Neural crest cell (in vitro differentiated cells): ENCODE results near the gene WHRN. TPM values are rescaled to one million over a fixed set of nuclear protein-coding genes. Genes with fewer than 3 reads are reported as not detected.

Experiments
- DNase-seq: peaks from one replicate; pipeline ENCODE4 v3.0.0; 2021; ENCODE audit warnings: low read depth, mixed read lengths, low spot score
- H3K27ac Mint-ChIP-seq: one replicate; pipeline ENCODE4 v1.8.0; 2021; ENCODE audit warnings: mild to moderate bottlenecking, mixed read lengths; ENCODE audit not compliant: unreplicated experiment
- H3K27me3 Mint-ChIP-seq: 2 replicates; pipeline ENCODE4 v1.8.0; 2021; ENCODE audit warnings: low read depth, mild to moderate bottlenecking, mixed read lengths
- H3K36me3 Mint-ChIP-seq: 2 replicates; pipeline ENCODE4 v1.8.0; 2021; ENCODE audit warnings: low read depth, mild to moderate bottlenecking, mixed read lengths
- H3K4me1 Mint-ChIP-seq: 2 replicates; pipeline ENCODE4 v1.8.0; 2021; ENCODE audit warnings: mixed read lengths
- H3K4me3 Mint-ChIP-seq: one replicate; pipeline ENCODE4 v1.8.0; 2021; ENCODE audit warnings: mild to moderate bottlenecking, mixed read lengths
- H3K9me3 Mint-ChIP-seq: 2 replicates; pipeline ENCODE4 v1.8.0; 2021; ENCODE audit warnings: mixed read lengths
- total RNA-seq: library from RNA; stranded (reverse); gene quantifications from 2 replicates; pipeline ENCODE4 v1.2.1, GENCODE V29; 2021
- TF ChIP-seq, protein P1 (sequence below): fragments of 200-600 bp; sonication (generic); conservative IDR thresholded peaks from 2 replicates; pipeline ENCODE4 v1.5.0; 2021; ENCODE audit warnings: antibody characterized with exemption, mild to moderate bottlenecking

WHRN gene
- total RNA-seq, 1 donor from 2014 or later = 8.9 TPM

DNA sequence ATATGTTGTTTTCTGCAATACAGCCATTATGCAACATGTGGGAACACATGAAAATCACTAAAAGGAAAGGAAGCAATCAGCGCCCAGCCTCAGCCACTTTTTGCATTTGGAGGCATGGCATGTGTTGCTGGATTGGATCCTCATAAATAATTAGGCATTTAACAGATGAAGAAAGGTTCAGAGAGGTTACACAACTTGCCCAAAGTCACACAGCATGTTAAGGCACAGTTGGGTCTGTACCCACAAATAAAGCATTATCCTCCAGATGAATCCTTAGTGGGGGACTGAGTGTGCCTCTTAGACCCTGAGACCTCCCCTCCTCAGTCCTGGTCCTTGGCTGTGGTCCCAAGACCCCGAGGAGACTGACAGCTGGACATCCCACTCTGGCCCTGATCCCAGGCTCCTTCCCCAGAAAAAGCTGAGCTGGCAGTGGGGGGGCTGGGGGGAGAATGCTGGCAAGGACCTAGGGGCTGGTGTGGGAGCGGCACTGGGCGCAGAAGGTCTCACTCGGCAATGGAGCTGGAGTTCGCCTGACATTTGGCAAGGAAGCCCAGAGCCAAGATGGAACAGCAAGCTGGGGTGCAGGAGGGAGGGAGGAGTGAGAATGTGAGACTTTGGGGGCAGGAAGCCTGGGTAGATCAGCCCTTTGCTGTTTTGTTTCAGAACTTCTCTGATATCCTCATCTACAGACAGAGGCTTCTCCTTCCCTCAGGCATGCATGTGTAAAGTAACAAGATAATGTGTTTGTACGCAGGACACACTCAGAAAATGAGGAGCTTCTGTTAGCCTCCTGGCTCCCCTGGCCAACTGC is 110.5 kb downstream of the WHRN start:
- H3K27me3 Mint-ChIP-seq = no peaks in the 10 kb centered on the region
- H3K9me3 Mint-ChIP-seq = no peaks in the 10 kb centered on the region
- no peak for DNase-seq
- H3K27ac Mint-ChIP-seq = peak overlapping the region; percentile 19
- no peaks in the 10 kb centered on the region for H3K36me3 Mint-ChIP-seq
- peaks cover 26% of the 10 kb centered on the region for H3K4me1 Mint-ChIP-seq
- no peak overlapping the region for H3K4me3 Mint-ChIP-seq
- TF ChIP-seq, protein P1, sequence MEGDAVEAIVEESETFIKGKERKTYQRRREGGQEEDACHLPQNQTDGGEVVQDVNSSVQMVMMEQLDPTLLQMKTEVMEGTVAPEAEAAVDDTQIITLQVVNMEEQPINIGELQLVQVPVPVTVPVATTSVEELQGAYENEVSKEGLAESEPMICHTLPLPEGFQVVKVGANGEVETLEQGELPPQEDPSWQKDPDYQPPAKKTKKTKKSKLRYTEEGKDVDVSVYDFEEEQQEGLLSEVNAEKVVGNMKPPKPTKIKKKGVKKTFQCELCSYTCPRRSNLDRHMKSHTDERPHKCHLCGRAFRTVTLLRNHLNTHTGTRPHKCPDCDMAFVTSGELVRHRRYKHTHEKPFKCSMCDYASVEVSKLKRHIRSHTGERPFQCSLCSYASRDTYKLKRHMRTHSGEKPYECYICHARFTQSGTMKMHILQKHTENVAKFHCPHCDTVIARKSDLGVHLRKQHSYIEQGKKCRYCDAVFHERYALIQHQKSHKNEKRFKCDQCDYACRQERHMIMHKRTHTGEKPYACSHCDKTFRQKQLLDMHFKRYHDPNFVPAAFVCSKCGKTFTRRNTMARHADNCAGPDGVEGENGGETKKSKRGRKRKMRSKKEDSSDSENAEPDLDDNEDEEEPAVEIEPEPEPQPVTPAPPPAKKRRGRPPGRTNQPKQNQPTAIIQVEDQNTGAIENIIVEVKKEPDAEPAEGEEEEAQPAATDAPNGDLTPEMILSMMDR = no peak

GRCh38 chr9:114392749-114393112 is 112.5 kb downstream of the WHRN start:
- no peak overlapping the region for H3K4me3 Mint-ChIP-seq
- H3K27me3 Mint-ChIP-seq = no peaks in the 10 kb centered on the region
- TF ChIP-seq, protein P1 = no peak
- no peaks in the 10 kb centered on the region for H3K9me3 Mint-ChIP-seq
- no peaks in the 10 kb centered on the region for H3K36me3 Mint-ChIP-seq
- no peak overlapping the region for H3K27ac Mint-ChIP-seq
- H3K4me1 Mint-ChIP-seq = peaks cover 39% of the 10 kb centered on the region
- DNase-seq = no peak

DNA sequence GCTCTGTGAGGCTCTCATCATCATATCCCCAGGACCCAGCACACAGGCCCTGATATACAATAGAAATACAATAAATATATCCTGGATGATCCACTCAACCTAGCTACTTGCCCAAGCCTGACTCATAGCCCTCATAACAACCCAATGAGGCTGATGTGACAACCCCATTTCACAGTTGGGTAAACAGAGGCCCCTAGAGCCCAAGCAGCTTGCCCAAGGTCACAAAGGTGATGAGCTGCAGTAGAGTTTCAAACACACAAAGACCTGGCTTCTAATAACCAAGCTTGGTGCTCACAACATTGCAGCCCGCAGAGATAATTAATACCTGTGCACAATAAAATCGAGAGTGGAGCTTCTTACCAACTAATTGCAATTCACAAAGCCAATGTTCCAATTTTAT is 114.3 kb downstream of the WHRN start:
- no peaks in the 10 kb centered on the region for H3K9me3 Mint-ChIP-seq
- DNase-seq = no peak
- no peaks in the 10 kb centered on the region for H3K36me3 Mint-ChIP-seq
- no peak overlapping the region for H3K27ac Mint-ChIP-seq
- H3K4me3 Mint-ChIP-seq = peak overlapping the region; percentile 9
- peaks cover 45% of the 10 kb centered on the region for H3K4me1 Mint-ChIP-seq
- no peaks in the 10 kb centered on the region for H3K27me3 Mint-ChIP-seq
- TF ChIP-seq, protein P1 = no peak

DNA sequence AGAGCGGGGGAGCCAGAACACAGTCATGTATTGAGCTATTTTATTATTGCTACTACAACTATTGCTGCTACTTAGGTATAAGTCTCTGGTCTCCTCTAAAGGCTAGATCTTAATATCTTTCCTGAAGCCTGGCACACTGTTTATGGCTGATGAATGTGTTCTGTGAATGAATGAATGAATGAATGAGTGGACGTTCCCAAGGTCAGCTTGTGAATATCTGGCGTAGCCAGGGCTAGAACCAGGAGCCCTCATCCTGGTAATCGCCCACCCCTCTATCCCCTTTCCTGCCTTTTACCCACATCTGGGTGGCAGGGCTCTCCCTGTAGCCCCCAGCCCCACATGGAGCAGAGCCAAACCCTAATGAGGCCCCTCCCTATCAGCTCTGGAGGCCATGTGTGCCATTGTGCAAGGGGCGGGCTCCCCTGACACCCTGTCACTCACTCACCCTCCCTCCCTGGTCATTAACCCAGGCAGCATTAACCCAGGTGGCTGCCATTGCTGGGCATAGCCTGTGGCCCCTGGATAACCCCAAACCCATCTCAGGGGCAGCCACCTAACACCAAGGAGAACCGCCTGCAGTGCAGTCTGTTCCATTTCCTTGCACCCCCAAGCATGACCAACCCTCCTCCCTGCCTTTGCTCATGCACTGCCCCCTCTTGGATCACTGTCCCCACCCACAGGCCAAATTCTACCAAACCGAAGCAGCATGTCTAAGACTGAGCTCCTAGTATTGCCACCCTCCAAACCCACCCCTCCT is 115.5 kb downstream of the WHRN start:
- H3K27ac Mint-ChIP-seq = no peak overlapping the region

DNA sequence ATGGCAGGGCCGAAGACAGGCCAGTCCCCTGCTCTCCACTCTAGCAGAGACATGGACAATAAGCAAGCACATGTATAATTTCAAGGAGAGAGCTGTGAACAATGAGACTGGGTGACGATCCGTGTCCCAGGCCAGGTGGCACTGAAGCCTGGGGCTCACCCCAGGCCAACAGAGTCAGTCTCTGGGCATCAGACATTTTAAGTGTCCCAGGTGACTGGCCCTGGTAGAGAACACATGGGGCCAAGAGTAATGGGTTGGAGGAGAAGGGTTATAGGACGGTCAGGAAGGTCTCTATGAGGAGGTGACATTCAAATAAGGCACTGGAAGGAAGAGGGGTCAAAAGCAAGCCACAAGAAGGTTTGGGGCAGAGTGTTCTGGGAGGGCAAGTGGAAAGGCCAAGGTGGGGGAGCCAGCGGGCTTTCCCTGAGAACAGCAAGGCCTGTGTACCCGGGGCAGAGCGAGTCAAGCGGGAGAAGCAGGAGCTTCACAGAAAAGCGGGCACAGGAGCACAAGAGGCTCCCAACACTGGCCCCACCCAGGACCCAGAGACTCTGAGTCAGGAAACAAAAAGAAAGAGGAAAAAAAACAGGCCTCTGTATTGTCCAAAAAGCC is 116.4 kb downstream of the WHRN start:
- no peaks in the 10 kb centered on the region for H3K27me3 Mint-ChIP-seq
- peaks cover 54% of the 10 kb centered on the region for H3K4me1 Mint-ChIP-seq
- no peaks in the 10 kb centered on the region for H3K36me3 Mint-ChIP-seq
- DNase-seq = no peak
- TF ChIP-seq, protein P1 = no peak
- no peak overlapping the region for H3K4me3 Mint-ChIP-seq
- H3K9me3 Mint-ChIP-seq = no peaks in the 10 kb centered on the region
- H3K27ac Mint-ChIP-seq = no peak overlapping the region

More for the DNA sequence above, 115.5 kb downstream of the WHRN start:
- TF ChIP-seq, protein P1 = no peak
- Mint-ChIP-seq H3K27me3 (no peaks in the 10 kb centered on the region), H3K4me3 (peak overlapping the region; percentile 34), H3K9me3 (no peaks in the 10 kb centered on the region), H3K36me3 (no peaks in the 10 kb centered on the region), H3K4me1 (peaks cover 47% of the 10 kb centered on the region)
- no peak for DNase-seq
